OCI-LY3 (cell line): ENCODE measurements around the gene MED12L.

Source experiments
- H2AFZ ChIP-seq: fragments of 200-600, 300-600 bp; shearing (Covaris generic); 2 replicates; pipeline ENCODE4 v1.6.0; 2014; ENCODE audit warnings: antibody characterized with exemption, low read depth, low read length
- H3K27ac ChIP-seq: fragments of 200-600, 300-600 bp; sonication (generic); 2 replicates; pipeline ENCODE4 v1.5.1; 2014; ENCODE audit warnings: mild to moderate bottlenecking, low read length, moderate library complexity, mixed read lengths
- H3K27me3 ChIP-seq: fragments of 200-600, 300-600 bp; sonication (generic); 2 replicates; pipeline ENCODE4 v1.6.1; 2014; ENCODE audit warnings: low read depth, low read length, mixed read lengths
- H3K36me3 ChIP-seq: fragments of 200-600, 300-600 bp; sonication (generic); replicated peaks from 2 replicates; pipeline ENCODE3; 2014; ENCODE audit warnings: low read depth, low read length, mixed read lengths
- H3K4me1 ChIP-seq: fragments of 300-600, 200-600 bp; sonication (generic); 2 replicates; pipeline ENCODE4 v1.6.1; 2014; ENCODE audit warnings: low read length, mixed read lengths
- H3K4me2 ChIP-seq: fragments of 200-600, 300-600 bp; sonication (generic); 2 replicates; pipeline ENCODE4 v1.6.1; 2014; ENCODE audit warnings: low read length, mixed read lengths
- H3K4me3 ChIP-seq: fragments of 300-600, 200-600 bp; sonication (generic); 2 replicates; pipeline ENCODE4 v1.5.1; 2014; ENCODE audit warnings: antibody characterized with exemption, mild to moderate bottlenecking, low read length, moderate library complexity
- H3K79me2 ChIP-seq: fragments of 300-600, 200-600 bp; shearing (Covaris generic); 2 replicates; pipeline ENCODE4 v1.6.1; 2014; ENCODE audit warnings: mild to moderate bottlenecking, low read length, mixed read lengths
- H3K9ac ChIP-seq: fragments of 300-600, 200-600 bp; shearing (Covaris generic); 2 replicates; pipeline ENCODE4 v1.6.0; 2014; ENCODE audit warnings: mild to moderate bottlenecking, low read length, moderate library complexity
- H3K9me3 ChIP-seq: fragments of 200-600, 300-600 bp; shearing (Covaris generic); 2 replicates; pipeline ENCODE4 v1.6.1; 2014; ENCODE audit warnings: low read length, mixed read lengths; ENCODE audit not compliant: insufficient read depth
- H4K20me1 ChIP-seq: fragments of 200-600, 300-600 bp; sonication (generic); 2 replicates; pipeline ENCODE4 v1.6.1; 2016; ENCODE audit warnings: low read length, mixed read lengths; ENCODE audit not compliant: insufficient read depth
- EZH2phosphoT487 ChIP-seq: fragments of 200-600 bp; shearing (Covaris generic); IDR thresholded peaks from 2 replicates; pipeline ENCODE4 v1.6.1; 2018; ENCODE audit warnings: antibody characterized with exemption, mixed run types, low read depth
- TF ChIP-seq, protein P1 (sequence below): fragments of 200-600, 300-600 bp; sonication (generic); IDR thresholded peaks from 2 replicates; pipeline ENCODE4 v1.5.1; 2014; ENCODE audit warnings: antibody characterized with exemption, low read length, low read depth

The MED12L gene

GRCh38 chr3:151248772-151249337, 163.4 kb downstream of the MED12L start:
- Histone ChIP-seq H3K36me3 (no peaks in the 10 kb centered on the region), H3K4me1 (no peaks in the 10 kb centered on the region), H3K4me2 (no peak overlapping the region), H3K9ac (no peak overlapping the region), H3K27me3 (no peaks in the 10 kb centered on the region), H3K4me3 (no peak overlapping the region), H3K79me2 (no peaks in the 10 kb centered on the region), H3K27ac (no peak overlapping the region), H2AFZ (no peak overlapping the region), H3K9me3 (no peaks in the 10 kb centered on the region), H4K20me1 (no peaks in the 10 kb centered on the region)
- no peak for TF ChIP-seq EZH2phosphoT487
- TF ChIP-seq, protein P1, sequence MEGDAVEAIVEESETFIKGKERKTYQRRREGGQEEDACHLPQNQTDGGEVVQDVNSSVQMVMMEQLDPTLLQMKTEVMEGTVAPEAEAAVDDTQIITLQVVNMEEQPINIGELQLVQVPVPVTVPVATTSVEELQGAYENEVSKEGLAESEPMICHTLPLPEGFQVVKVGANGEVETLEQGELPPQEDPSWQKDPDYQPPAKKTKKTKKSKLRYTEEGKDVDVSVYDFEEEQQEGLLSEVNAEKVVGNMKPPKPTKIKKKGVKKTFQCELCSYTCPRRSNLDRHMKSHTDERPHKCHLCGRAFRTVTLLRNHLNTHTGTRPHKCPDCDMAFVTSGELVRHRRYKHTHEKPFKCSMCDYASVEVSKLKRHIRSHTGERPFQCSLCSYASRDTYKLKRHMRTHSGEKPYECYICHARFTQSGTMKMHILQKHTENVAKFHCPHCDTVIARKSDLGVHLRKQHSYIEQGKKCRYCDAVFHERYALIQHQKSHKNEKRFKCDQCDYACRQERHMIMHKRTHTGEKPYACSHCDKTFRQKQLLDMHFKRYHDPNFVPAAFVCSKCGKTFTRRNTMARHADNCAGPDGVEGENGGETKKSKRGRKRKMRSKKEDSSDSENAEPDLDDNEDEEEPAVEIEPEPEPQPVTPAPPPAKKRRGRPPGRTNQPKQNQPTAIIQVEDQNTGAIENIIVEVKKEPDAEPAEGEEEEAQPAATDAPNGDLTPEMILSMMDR = no peak

DNA sequence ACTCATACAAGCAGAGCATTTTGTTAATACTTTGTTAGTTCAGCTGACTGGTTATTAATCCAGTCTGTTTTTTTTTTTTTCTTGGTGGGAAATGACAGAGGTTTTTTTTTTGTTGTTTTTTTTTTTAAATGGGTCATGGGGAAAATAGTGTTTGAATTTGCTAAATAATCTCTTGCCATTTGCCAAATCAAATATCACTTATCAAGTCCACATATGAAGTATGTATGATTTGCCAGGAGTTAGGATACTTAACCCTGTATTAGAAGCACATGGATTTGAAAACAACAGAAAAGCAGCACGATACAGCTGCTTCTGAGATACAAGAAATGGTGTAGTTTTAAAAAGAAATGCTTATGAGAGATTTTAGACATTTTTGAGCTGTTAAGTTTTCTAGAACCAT, 171.3 kb downstream of the MED12L start:
- H3K36me3 ChIP-seq = peaks cover 6% of the 10 kb centered on the region
- H3K9ac ChIP-seq = no peak overlapping the region
- H3K27ac ChIP-seq = no peak overlapping the region
- H2AFZ ChIP-seq = no peak overlapping the region
- no peaks in the 10 kb centered on the region for H4K20me1 ChIP-seq
- no peak overlapping the region for H3K4me3 ChIP-seq
- no peaks in the 10 kb centered on the region for H3K27me3 ChIP-seq
- H3K9me3 ChIP-seq = no peaks in the 10 kb centered on the region
- no peak overlapping the region for H3K4me2 ChIP-seq
- peaks cover 10% of the 10 kb centered on the region for H3K4me1 ChIP-seq
- 0 out of 2 replicates have a peak, but pooled peaks cover 3% of the 10 kb centered on the region for H3K79me2 ChIP-seq
- TF ChIP-seq EZH2phosphoT487 = no peak
- TF ChIP-seq, protein P1 = no peak

GRCh38 chr3:151259664-151260063, 174.2 kb downstream of the MED12L start:
- H3K36me3 ChIP-seq = peaks cover 11% of the 10 kb centered on the region
- TF ChIP-seq EZH2phosphoT487 = no peak

GRCh38 chr3:151262871-151263525, 177.5 kb downstream of the MED12L start:
- H3K9ac ChIP-seq = peak overlapping the region; percentile 24; the same call in 1 of the 2 replicates
- H4K20me1 ChIP-seq = no peaks in the 10 kb centered on the region
- no peaks in the 10 kb centered on the region for H3K9me3 ChIP-seq
- H2AFZ ChIP-seq = peak overlapping the region; percentile 5
- H3K4me1 ChIP-seq = peaks cover 62% of the 10 kb centered on the region
- TF ChIP-seq, protein P1 = peak; percentile 32
- no peak for TF ChIP-seq EZH2phosphoT487
- no peaks in the 10 kb centered on the region for H3K27me3 ChIP-seq
- peak overlapping the region; percentile 55 for H3K4me2 ChIP-seq
- peak overlapping the region; percentile 14; the same call in 1 of the 2 replicates for H3K4me3 ChIP-seq
- peaks cover 12% of the 10 kb centered on the region for H3K36me3 ChIP-seq
- H3K27ac ChIP-seq = peak overlapping the region; percentile 52
- H3K79me2 ChIP-seq = peaks cover 41% of the 10 kb centered on the region

More at GRCh38 chr3:151259664-151260063, 174.2 kb downstream of the MED12L start:
- H3K27me3 ChIP-seq = no peaks in the 10 kb centered on the region
- H3K9me3 ChIP-seq = no peaks in the 10 kb centered on the region
- H2AFZ ChIP-seq = no peak overlapping the region
- H3K9ac ChIP-seq = no peak overlapping the region
- no peak overlapping the region for H3K4me2 ChIP-seq
- H3K79me2 ChIP-seq = peaks cover 18% of the 10 kb centered on the region
- H3K27ac ChIP-seq = no peak overlapping the region
- no peaks in the 10 kb centered on the region for H4K20me1 ChIP-seq
- H3K4me3 ChIP-seq = no peak overlapping the region
- peaks cover 37% of the 10 kb centered on the region for H3K4me1 ChIP-seq
